ENCODE data around the gene SETD6.

- no peak for TF ChIP-seq CTCF (IDR thresholded peaks at IDR 0.05)
- no peak for TF ChIP-seq POLR2A (IDR thresholded peaks at IDR 0.05)
- TF ChIP-seq EP300 (IDR thresholded peaks at IDR 0.05; ENCODE audit: low read depth): no peak
- TF ChIP-seq POLR2AphosphoS5 (IDR thresholded peaks at IDR 0.05): no peak
Measured at GRCh38 chr16:58506241-58507194, 8.8 kb upstream of the SETD6 start.

Measured in transverse colon (tissue), 4 donors.